Activated CD8-positive, alpha-beta T cell treated with anti-CD3 and anti-CD28 coated beads for 36 hours (primary cell): ENCODE data around the gene CASP2. TPM values are rescaled to one million over a fixed set of nuclear protein-coding genes. Genes with fewer than 3 reads are reported as not detected.

Experiments used
- ATAC-seq: fragments of 200-7000 bp; cut with Tn5 transposase; one replicate; pipeline ENCODE4 v1.10.0; 2021; ENCODE audit warnings: mild to moderate bottlenecking, moderate library complexity
- CTCF ChIA-PET: fragments of 350-600 bp; sonication (Branson Sonifier 250); formaldehyde crosslinking; loops from one replicate; lab custom pipeline; 2021; ENCODE audit warnings: antibody characterized with exemption; lab: Charles Lee
- POLR2A ChIA-PET: fragments of 350-600 bp; sonication (Branson Sonifier 250); formaldehyde crosslinking; loops from one replicate; lab custom pipeline; 2021; ENCODE audit warnings: antibody characterized with exemption; lab: Charles Lee
- DNase-seq: peaks from one replicate; pipeline ENCODE4 v3.0.0-alpha.2; 2020
- H3K27ac Mint-ChIP-seq: one replicate; pipeline ENCODE4 v1.8.0; 2021; ENCODE audit warnings: mild to moderate bottlenecking, mixed read lengths
- H3K27me3 Mint-ChIP-seq: one replicate; pipeline ENCODE4 v1.8.0; 2021; ENCODE audit warnings: mixed read lengths
- H3K36me3 Mint-ChIP-seq: one replicate; pipeline ENCODE4 v1.8.0; 2021; ENCODE audit warnings: low read depth, mixed read lengths
- H3K4me1 Mint-ChIP-seq: one replicate; pipeline ENCODE4 v1.8.0; 2021; ENCODE audit warnings: low read depth, mixed read lengths
- H3K4me3 Mint-ChIP-seq: one replicate; pipeline ENCODE4 v1.8.0; 2021; ENCODE audit warnings: mild to moderate bottlenecking, moderate library complexity, mixed read lengths
- H3K9me3 Mint-ChIP-seq: one replicate; pipeline ENCODE4 v1.8.0; 2021; ENCODE audit warnings: mixed read lengths
- CTCF ChIP-seq: fragments of 200-600 bp; IDR thresholded peaks from one replicate; pipeline ENCODE4 v1.8.0; 2022; ENCODE audit warnings: antibody characterized with exemption, mild to moderate bottlenecking
- intact Hi-C: fragments of 100-400 bp; cut with micrococcal nuclease; formaldehyde crosslinking; loops from one replicate; pipeline ENCODE4 v1.10.0; 2022
- total RNA-seq, 2 experiments: library from RNA; stranded (reverse); gene quantifications; one replicate each; pipeline ENCODE4 v1.2.3, GENCODE V29; 2021

CASP2 gene
- total RNA-seq, 2 experiments from 2014 or later = 79.6 to 80.9 TPM

- Mint-ChIP-seq H3K4me1 (peaks cover 43% of the 10 kb centered on the region), H3K27me3 (no peaks in the 10 kb centered on the region), H3K9me3 (peaks cover 5% of the 10 kb centered on the region), H3K4me3 (peak overlapping the region; percentile 90), H3K36me3 (peaks cover 54% of the 10 kb centered on the region), H3K27ac (peak overlapping the region; percentile 97)
- ATAC-seq (no peak), DNase-seq (no peak)
- POLR2A ChIA-PET = interaction anchor here (1.0 to 8.4 kb wide), 5 partner anchors 9 to 25 kb away, joined by 4 to 72 read pairs (median 11); partner anchors contain the start of gene CASP2
- CTCF ChIA-PET = interaction anchor here (0.6 to 5.9 kb wide), 9 partner anchors 10 to 152 kb away, joined by 3 to 48 read pairs (median 4); no protein-coding TSS in a partner anchor
- TF ChIP-seq CTCF = no peak
- intact Hi-C loops = no loop called here
Observed at GRCh38 chr7:143265017-143265693, 23.0 kb upstream of the CASP2 start.

- Mint-ChIP-seq H3K36me3 (peaks cover 49% of the 10 kb centered on the region), H3K4me1 (peaks cover 38% of the 10 kb centered on the region), H3K9me3 (no peaks in the 10 kb centered on the region), H3K4me3 (no peak overlapping the region), H3K27ac (peak overlapping the region; percentile 26), H3K27me3 (no peaks in the 10 kb centered on the region)
- DNase-seq (no peak), ATAC-seq (no peak)
- ChIA-PET POLR2A (interaction anchor here (1.3 to 8.4 kb wide), 4 partner anchors 12 to 30 kb away, joined by 4 to 72 read pairs (median 5); partner anchors contain the start of gene CASP2), CTCF (interaction anchor here (1.1 to 3.0 kb wide), 4 partner anchors 10 to 30 kb away, joined by 3 to 13 read pairs (median 5); no protein-coding TSS in a partner anchor)
- intact Hi-C loops = no loop called here
- TF ChIP-seq CTCF = no peak
Observed at GRCh38 chr7:143269251-143269650, 18.9 kb upstream of the CASP2 start.

GRCh38 chr7:143271240-143271639 lies 16.9 kb upstream of the CASP2 start:
- CTCF ChIA-PET = interaction anchor here (0.8 to 2.1 kb wide), 2 partner anchors 17 to 35 kb away, joined by 3 to 5 read pairs; partner anchors contain the start of gene CASP2
- no peak for TF ChIP-seq CTCF
- ATAC-seq = no peak
- POLR2A ChIA-PET = interaction anchor here (1.3 kb wide), 1 partner anchor 12 kb away, joined by 4 read pairs; no protein-coding TSS in a partner anchor
- H3K27ac Mint-ChIP-seq = no peak overlapping the region
- H3K4me3 Mint-ChIP-seq = no peak overlapping the region
- DNase-seq = no peak
- intact Hi-C loops = no loop called here
- peaks cover 22% of the 10 kb centered on the region for H3K4me1 Mint-ChIP-seq
- no peaks in the 10 kb centered on the region for H3K9me3 Mint-ChIP-seq
- H3K27me3 Mint-ChIP-seq = no peaks in the 10 kb centered on the region
- H3K36me3 Mint-ChIP-seq = peaks cover 32% of the 10 kb centered on the region

GRCh38 chr7:143272871-143273270 lies 15.3 kb upstream of the CASP2 start:
- no peaks in the 10 kb centered on the region for H3K9me3 Mint-ChIP-seq
- H3K4me1 Mint-ChIP-seq = peaks cover 16% of the 10 kb centered on the region
- peaks cover 22% of the 10 kb centered on the region for H3K36me3 Mint-ChIP-seq
- ChIA-PET CTCF (interaction anchor here (1.0 to 2.6 kb wide), 3 partner anchors 10 to 32 kb away, joined by 3 to 13 read pairs (median 3); partner anchors contain the start of gene GSTK1), POLR2A (interaction anchor here (1.0 to 2.8 kb wide), 5 partner anchors 8 to 19 kb away, joined by 3 to 11 read pairs (median 4); partner anchors contain the start of genes CASP2 and GSTK1)
- H3K27ac Mint-ChIP-seq = no peak overlapping the region
- no peak for DNase-seq
- no peak for ATAC-seq
- no peaks in the 10 kb centered on the region for H3K27me3 Mint-ChIP-seq
- no peak overlapping the region for H3K4me3 Mint-ChIP-seq
- intact Hi-C loops = no loop called here
- no peak for TF ChIP-seq CTCF
